C4-2B (cell line): ENCODE measurements around the gene USH2A.

Experiments used
- H3K27ac ChIP-seq: fragments of 450-650 bp; 2 replicates; pipeline ENCODE4 v1.5.1; 2017
- ZFX ChIP-seq: fragments of 450-650 bp; IDR thresholded peaks from 2 replicates; pipeline ENCODE4 v1.6.1; 2017
- TF ChIP-seq, protein P1 (sequence below): fragments of 450-650 bp; conservative IDR thresholded peaks from 2 replicates; pipeline ENCODE4 v1.5.1; 2017; ENCODE audit warnings: mild to moderate bottlenecking

The USH2A gene

DNA sequence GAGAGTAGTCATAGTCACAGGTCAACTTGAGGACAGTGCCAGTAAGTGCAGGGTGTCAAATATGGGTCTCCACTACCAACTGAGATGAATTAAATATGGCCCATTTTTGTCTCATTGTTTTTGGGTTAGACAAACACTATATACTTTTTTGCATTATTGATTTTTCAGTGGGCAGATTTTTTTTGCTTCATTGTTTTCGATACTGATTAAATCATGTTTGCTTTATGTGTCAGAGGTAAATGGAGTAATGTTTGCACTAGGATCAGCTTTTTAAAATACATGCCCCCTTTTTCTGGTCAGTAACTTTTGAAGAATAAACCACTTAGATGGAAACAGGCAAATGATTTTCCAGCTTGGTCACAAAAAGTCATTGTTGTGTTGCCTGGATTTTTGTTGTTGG, 199.0 kb downstream of the USH2A start:
- H3K27ac ChIP-seq = no peak overlapping the region
- no peak for TF ChIP-seq ZFX
- TF ChIP-seq, protein P1, sequence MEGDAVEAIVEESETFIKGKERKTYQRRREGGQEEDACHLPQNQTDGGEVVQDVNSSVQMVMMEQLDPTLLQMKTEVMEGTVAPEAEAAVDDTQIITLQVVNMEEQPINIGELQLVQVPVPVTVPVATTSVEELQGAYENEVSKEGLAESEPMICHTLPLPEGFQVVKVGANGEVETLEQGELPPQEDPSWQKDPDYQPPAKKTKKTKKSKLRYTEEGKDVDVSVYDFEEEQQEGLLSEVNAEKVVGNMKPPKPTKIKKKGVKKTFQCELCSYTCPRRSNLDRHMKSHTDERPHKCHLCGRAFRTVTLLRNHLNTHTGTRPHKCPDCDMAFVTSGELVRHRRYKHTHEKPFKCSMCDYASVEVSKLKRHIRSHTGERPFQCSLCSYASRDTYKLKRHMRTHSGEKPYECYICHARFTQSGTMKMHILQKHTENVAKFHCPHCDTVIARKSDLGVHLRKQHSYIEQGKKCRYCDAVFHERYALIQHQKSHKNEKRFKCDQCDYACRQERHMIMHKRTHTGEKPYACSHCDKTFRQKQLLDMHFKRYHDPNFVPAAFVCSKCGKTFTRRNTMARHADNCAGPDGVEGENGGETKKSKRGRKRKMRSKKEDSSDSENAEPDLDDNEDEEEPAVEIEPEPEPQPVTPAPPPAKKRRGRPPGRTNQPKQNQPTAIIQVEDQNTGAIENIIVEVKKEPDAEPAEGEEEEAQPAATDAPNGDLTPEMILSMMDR = no peak

DNA sequence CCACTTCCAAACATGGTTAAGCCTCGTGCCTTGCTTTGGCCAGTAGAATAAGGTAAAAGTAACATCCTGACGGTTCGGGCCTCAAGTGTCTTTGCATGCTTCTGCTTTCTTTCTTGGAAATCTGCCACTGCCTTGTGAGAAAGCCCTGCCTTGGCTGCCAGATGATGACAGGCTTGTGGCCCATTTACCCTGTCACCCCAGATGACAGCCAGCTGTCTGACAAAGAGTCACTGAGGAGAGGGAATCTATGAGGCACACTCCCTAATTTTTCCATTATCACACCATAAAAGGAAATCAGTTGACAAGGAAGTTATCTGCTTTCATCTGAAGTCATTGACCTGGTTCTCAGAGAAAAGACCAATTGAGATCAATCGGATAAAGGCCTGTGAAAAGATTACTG, 199.8 kb downstream of the USH2A start:
- no peak overlapping the region for H3K27ac ChIP-seq
- TF ChIP-seq ZFX = no peak
- TF ChIP-seq, protein P1 = no peak

DNA sequence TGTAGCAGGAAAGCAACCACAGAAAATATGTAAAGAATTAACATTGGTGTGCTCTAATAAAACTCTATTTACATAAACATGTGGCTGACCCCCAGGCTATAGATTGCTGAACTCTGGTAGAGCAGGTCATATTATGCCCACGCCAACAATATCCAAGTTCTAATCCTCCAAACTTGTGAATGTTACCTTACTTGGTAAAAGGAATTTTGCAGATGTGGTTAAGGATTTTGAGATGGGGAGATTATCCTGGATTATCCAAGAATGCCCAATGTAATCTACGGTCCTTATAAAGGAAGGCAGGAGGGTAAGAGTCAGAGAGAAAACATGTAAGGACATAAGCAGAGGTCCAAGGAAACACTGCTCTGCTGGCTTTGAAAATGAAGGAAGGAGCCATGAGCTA, 201.0 kb downstream of the USH2A start:
- TF ChIP-seq ZFX = no peak
- TF ChIP-seq, protein P1 = no peak
- no peak overlapping the region for H3K27ac ChIP-seq

DNA sequence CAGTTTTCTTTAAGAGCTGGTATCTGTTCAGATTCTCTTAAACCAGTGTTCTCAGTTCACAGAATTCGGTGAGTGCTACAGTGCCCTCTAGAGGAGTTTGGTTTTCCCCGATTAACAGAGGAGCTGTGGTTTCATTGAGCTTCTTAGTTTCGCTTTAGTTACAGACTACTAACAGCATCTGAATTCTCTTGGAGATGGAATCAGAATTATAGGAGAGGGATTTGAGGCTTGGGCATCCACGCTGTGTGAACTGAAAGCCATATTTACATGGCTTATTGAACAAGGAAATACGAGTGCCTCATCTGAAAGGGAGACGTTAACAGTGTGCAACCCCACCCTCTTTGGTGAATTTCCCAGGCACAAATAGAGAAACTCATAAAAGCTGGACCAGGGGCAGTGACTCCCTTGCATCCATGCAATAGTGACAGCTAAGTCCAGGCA, 202.0 kb downstream of the USH2A start:
- TF ChIP-seq ZFX = no peak
- TF ChIP-seq, protein P1 = peak; percentile 91
- no peak overlapping the region for H3K27ac ChIP-seq

DNA sequence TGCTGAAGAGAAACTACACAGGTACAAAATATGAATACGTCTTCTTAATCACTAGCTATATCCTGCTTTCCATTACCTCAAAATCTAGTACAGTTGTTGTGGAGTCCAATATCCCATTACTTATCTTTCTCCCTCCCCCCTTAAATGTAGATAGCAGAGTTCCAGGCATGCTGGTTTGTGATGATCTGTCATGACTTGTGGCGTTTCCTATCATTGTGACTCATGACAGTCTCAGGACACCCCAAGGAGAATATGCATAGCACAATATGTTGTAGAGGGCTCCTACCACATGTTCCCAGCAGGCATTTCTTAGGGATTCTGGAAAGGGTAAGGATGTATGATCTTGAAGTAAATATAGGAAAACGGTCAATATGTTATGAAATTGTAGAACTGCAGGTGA, 206.9 kb downstream of the USH2A start:
- TF ChIP-seq, protein P1 = no peak
- no peak overlapping the region for H3K27ac ChIP-seq

DNA sequence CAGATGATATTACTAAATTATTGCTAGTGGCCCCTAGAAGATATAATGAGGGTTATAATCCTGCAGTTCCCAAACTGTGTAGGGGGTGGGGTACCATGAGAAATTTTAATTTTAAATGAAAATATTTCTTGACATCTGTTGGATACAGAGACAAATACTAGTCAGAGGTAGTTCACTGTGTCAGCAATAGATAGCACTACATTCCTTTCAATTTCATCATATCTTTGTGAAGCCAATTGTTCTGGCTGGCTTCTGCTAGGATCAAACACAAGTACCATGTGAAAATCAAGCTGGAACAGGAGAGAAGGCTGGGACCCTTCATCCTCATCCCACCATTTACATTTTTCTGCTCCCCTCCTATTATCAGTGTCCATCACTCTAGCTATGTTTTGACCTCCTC, 208.1 kb downstream of the USH2A start:
- no peak overlapping the region for H3K27ac ChIP-seq

DNA sequence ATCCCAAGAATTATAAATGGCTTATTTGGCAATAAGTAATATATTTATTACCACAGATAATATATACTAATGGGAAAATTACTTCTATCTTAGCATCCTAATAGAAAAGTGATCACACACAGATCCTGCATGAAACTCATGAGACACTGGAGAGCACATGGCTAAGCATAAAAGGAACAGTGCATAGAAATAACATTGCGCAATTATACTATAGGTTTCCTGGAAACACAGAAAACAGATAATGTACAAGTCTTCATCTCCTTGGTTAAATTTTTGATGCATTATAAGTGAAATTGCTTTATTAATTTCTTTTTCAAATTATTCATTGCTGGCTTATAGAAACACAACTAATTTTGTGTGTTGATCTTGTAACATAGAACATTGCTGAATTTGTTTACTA, 210.4 kb downstream of the USH2A start:
- TF ChIP-seq, protein P1 = no peak
- TF ChIP-seq ZFX = no peak
- H3K27ac ChIP-seq = no peak overlapping the region

More for the DNA sequence above, 208.1 kb downstream of the USH2A start:
- no peak for TF ChIP-seq ZFX
- TF ChIP-seq, protein P1 = no peak
